Thymus (tissue), 11 donors: Measurements from ENCODE around the gene CLTCL1. TPM values are rescaled to one million over a fixed set of nuclear protein-coding genes. Genes with fewer than 3 reads are reported as not detected.
"Not testable (repeated sequence)": the region's sequence is repeated elsewhere in the genome, so short reads cannot be mapped to it uniquely, and the experiment has no call there.

Experiments
- DNase-seq, 9 donors: peaks; one replicate each; pipeline ENCODE4 v3.0.0-alpha.2; 2013; ENCODE audit warnings: low spot score in 9 of 9, low read depth in 6 of 9, missing footprints in 1 of 9
- H3K27ac ChIP-seq, 2 donors: one replicate each; pipeline ENCODE4 v1.5.1; 2013; ENCODE audit warnings: control low read depth in 1 of 2, low read depth in 1 of 2, low read length in 1 of 2, mild to moderate bottlenecking in 1 of 2, moderate library complexity in 1 of 2
- H3K27me3 ChIP-seq, 2 donors: one replicate each; pipeline ENCODE4 v1.5.1; 2013; ENCODE audit warnings: low read length in 1 of 2; ENCODE audit not compliant: control insufficient read depth in 2 of 2, insufficient read depth in 1 of 2
- H3K36me3 ChIP-seq, 2 donors: one replicate each; pipeline ENCODE4 v1.5.1; 2013; ENCODE audit warnings: low read length in 1 of 2, mild to moderate bottlenecking in 1 of 2, moderate library complexity in 1 of 2; ENCODE audit not compliant: control insufficient read depth in 2 of 2, insufficient read depth in 2 of 2
- H3K4me1 ChIP-seq, 2 donors: one replicate each; pipeline ENCODE4 v1.5.1; 2013; ENCODE audit warnings: low read length in 2 of 2; ENCODE audit not compliant: control insufficient read depth in 2 of 2, insufficient read depth in 2 of 2
- H3K4me3 ChIP-seq, 2 donors: one replicate each; pipeline ENCODE4 v1.5.1; 2013; ENCODE audit warnings: low read length in 2 of 2, control low read depth in 1 of 2, mild to moderate bottlenecking in 1 of 2
- H3K9me3 ChIP-seq, 2 donors: one replicate each; pipeline ENCODE4 v1.5.1; 2013; ENCODE audit warnings: low read length in 1 of 2, mild to moderate bottlenecking in 1 of 2; ENCODE audit not compliant: control insufficient read depth in 2 of 2, insufficient read depth in 1 of 2
- WGBS: extraction: QIAGEN DNeasy Blood & Tissue Kit; methylation state at CpG from one replicate; pipeline ENCODE4 v1.1.7; 2013; 5-methylcytosine and 5-hydroxymethylcytosine counted together
- polyA plus RNA-seq: library from polyadenylated mRNA; stranded (reverse); fragments of 200-250 nt; gene quantifications from one replicate; pipeline ENCODE4 v1.2.3, GENCODE V29; 2013
- total RNA-seq: library from RNA; stranded (reverse); fragments of 120-200 nt; gene quantifications from one replicate; pipeline ENCODE4 v1.2.4, GENCODE V29; 2013
- donor health status: healthy.

CLTCL1 gene
- total and polyA plus RNA-seq, 2 donors, result 9.5 to 30.4 TPM

GRCh38 chr22:19279143-19279542 lies 12.4 kb downstream of the CLTCL1 start:
- H3K4me3 ChIP-seq, H3K27me3 ChIP-seq, DNase-seq, H3K4me1 ChIP-seq, H3K27ac ChIP-seq, H3K36me3 ChIP-seq, H3K9me3 ChIP-seq: not testable (repeated sequence)
- WGBS, result 95% methylated on average over 10 of the region's 10 CpGs

- Histone ChIP-seq H3K4me1 (peaks cover 0 to 2% of the 10 kb centered on the region in 2 donors), H3K27ac (no peak overlapping the region), H3K27me3 (no peaks in the 10 kb centered on the region), H3K36me3 (no peaks in the 10 kb centered on the region), H3K9me3 (no peaks in the 10 kb centered on the region), H3K4me3 (no peak overlapping the region)
- DNase-seq, result no peak
- WGBS, result 96% methylated on average over 8 of the region's 8 CpGs
Observed at GRCh38 chr22:19277785-19278184, 13.7 kb downstream of the CLTCL1 start.

GRCh38 chr22:19275919-19276600 lies 15.5 kb downstream of the CLTCL1 start:
- peak overlapping the region; percentile 32 to 55 for H3K27ac ChIP-seq
- no peaks in the 10 kb centered on the region for H3K27me3 ChIP-seq
- H3K36me3 ChIP-seq, result no peaks in the 10 kb centered on the region
- DNase-seq, result no peak
- no peak overlapping the region for H3K4me3 ChIP-seq
- no peaks in the 10 kb centered on the region for H3K9me3 ChIP-seq
- H3K4me1 ChIP-seq, result peaks cover 0 to 5% of the 10 kb centered on the region in 2 donors
- 73% methylated on average over 6 of the region's 6 CpGs for WGBS

GRCh38 chr22:19275513-19275912 lies 16.0 kb downstream of the CLTCL1 start:
- no peaks in the 10 kb centered on the region for H3K9me3 ChIP-seq
- no peaks in the 10 kb centered on the region for H3K27me3 ChIP-seq
- DNase-seq, result no peak
- no peaks in the 10 kb centered on the region for H3K36me3 ChIP-seq
- peak overlapping the region; percentile 32 to 33 for H3K27ac ChIP-seq
- H3K4me1 ChIP-seq, result peaks cover 0 to 5% of the 10 kb centered on the region in 2 donors
- WGBS, result 93% methylated on average over 7 of the region's 7 CpGs
- H3K4me3 ChIP-seq, result no peak overlapping the region

GRCh38 chr22:19275104-19275503 lies 16.4 kb downstream of the CLTCL1 start:
- Histone ChIP-seq H3K4me3 (no peak overlapping the region), H3K9me3 (no peaks in the 10 kb centered on the region), H3K36me3 (no peaks in the 10 kb centered on the region), H3K27me3 (no peaks in the 10 kb centered on the region), H3K27ac (peak overlapping the region in 1 of 2 donors; percentile 32), H3K4me1 (peaks cover 0 to 5% of the 10 kb centered on the region in 2 donors)
- no peak for DNase-seq
- WGBS, result 95% methylated on average over 8 of the region's 8 CpGs

GRCh38 chr22:19271856-19272535 lies 19.5 kb downstream of the CLTCL1 start:
- Histone ChIP-seq H3K27ac (peak overlapping the region in 1 of 2 donors; percentile 8), H3K4me3 (no peak overlapping the region), H3K9me3 (no peaks in the 10 kb centered on the region), H3K27me3 (no peaks in the 10 kb centered on the region), H3K36me3 (no peaks in the 10 kb centered on the region), H3K4me1 (peaks cover 0 to 5% of the 10 kb centered on the region in 2 donors)
- WGBS, result 94% methylated on average over 10 of the region's 10 CpGs
- DNase-seq, result no peak

GRCh38 chr22:19271273-19271855 lies 20.2 kb downstream of the CLTCL1 start:
- 89% methylated on average over 4 of the region's 4 CpGs for WGBS
- no peaks in the 10 kb centered on the region for H3K9me3 ChIP-seq
- H3K4me3 ChIP-seq, result no peak overlapping the region
- peak overlapping the region in 1 of 2 donors; percentile 31 for H3K27ac ChIP-seq
- no peak for DNase-seq
- H3K27me3 ChIP-seq, result no peaks in the 10 kb centered on the region
- H3K4me1 ChIP-seq, result peaks cover 0 to 5% of the 10 kb centered on the region in 2 donors
- no peaks in the 10 kb centered on the region for H3K36me3 ChIP-seq

GRCh38 chr22:19270873-19271272 lies 20.6 kb downstream of the CLTCL1 start:
- 100% methylated on average over 1 of the region's 1 CpG for WGBS
- no peak for DNase-seq
- Histone ChIP-seq H3K4me3 (no peak overlapping the region), H3K9me3 (peaks cover 0 to 2% of the 10 kb centered on the region in 2 donors), H3K36me3 (no peaks in the 10 kb centered on the region), H3K27me3 (no peaks in the 10 kb centered on the region), H3K4me1 (peaks cover 0 to 5% of the 10 kb centered on the region in 2 donors), H3K27ac (no peak overlapping the region)

- Histone ChIP-seq H3K9me3 (peaks cover 0 to 2% of the 10 kb centered on the region in 2 donors), H3K27me3 (no peaks in the 10 kb centered on the region), H3K4me3 (no peak overlapping the region), H3K4me1 (no peaks in the 10 kb centered on the region), H3K36me3 (no peaks in the 10 kb centered on the region), H3K27ac (no peak overlapping the region)
- 98% methylated on average over 2 of the region's 2 CpGs for whole genome bisulfite sequencing
- DNase-seq, result no peak
Observed at GRCh38 chr22:19266547-19267086, 24.9 kb downstream of the CLTCL1 start.
